ENCODE measurements around the gene GPR158. TPM values are rescaled to one million over a fixed set of nuclear protein-coding genes. Genes with fewer than 3 reads are reported as not detected.
A peak's percentile ranks its signal among the peaks of the same experiment; 100 is the strongest.
"Not testable (repeated sequence)": the region's sequence is repeated elsewhere in the genome, so short reads cannot be mapped to it uniquely, and the experiment has no call there.

GPR158 gene
- total and polyA plus RNA-seq, 2 donors (not counting 1 experiment from before 2014, with no cell fraction given), result 0.33 TPM; not detected in 1

DNA sequence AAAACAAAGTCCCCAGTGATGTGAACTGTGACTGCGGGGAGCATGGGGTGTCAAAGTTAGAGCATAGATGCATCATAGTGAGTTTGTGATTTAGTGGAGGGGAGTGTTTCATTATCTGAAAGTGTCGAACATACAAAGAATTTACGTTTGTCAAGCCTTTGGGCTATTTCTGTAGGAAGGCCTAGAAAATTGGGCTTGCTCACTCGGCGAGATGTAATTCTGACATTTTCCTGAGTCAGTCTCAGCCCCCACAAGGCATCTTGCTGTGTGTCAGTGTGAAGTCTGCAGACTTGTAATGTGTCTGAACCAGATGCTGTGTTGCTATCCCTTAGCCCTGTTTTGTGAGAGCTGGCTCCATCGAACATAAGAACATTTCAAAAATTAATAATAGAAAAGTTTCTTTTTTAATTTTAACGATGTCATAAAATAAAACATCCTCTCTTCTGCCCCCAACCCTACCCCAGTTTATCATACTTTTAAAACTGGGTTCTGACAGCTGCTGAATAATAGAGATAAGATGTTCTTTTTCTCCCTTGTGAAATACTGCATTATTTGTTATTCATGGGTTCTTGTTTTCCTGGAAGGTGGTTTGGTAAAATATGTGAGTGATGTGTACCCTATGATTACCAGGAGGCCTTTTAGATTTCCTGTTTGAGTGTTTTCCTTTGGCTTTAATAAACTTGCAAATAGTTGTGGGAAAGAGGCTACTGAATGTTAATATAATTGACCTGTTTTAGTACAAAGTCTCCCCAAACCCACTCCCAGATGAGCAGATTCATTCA is 207.4 kb downstream of the GPR158 start:
- H3K27me3 ChIP-seq (ENCODE audit: control insufficient read depth, insufficient read depth, low read length), result no peaks in the 10 kb centered on the region
- H3K27ac ChIP-seq (ENCODE audit: insufficient read depth, low read length), result no peak overlapping the region
- no peak overlapping the region for H3K4me2 ChIP-seq (ENCODE audit: extremely low read depth, insufficient read depth, low read length)
- H4K20me1 ChIP-seq (ENCODE audit: control insufficient read depth, extremely low read depth, insufficient read depth, low read length), result no peaks in the 10 kb centered on the region
- no peak for TF ChIP-seq EZH2 (IDR thresholded peaks at IDR 0.05; ENCODE audit: low read length, missing control alignments)
- TF ChIP-seq CTCF (conservative IDR thresholded peaks at IDR 0.05 in 1 of 2, IDR thresholded peaks at IDR 0.05 in 1 of 2; ENCODE audit: low read depth in 1 of 2, low read length in 2 of 2), result no peak
- no peaks in the 10 kb centered on the region for H3K36me3 ChIP-seq (ENCODE audit: control insufficient read depth, insufficient read depth, low read length)
- no peak overlapping the region for H3K9ac ChIP-seq (ENCODE audit: insufficient read depth, low read length)
- DNase-seq (ENCODE audit: low read depth in 2 of 2), result peak in 1 of 2 donors; percentile 10
- H2AFZ ChIP-seq (ENCODE audit: low read length), result no peak overlapping the region
- no peak overlapping the region for H3K4me3 ChIP-seq (replicated peaks in 1 of 4; ENCODE audit: control extremely low read depth in 1 of 4, insufficient read depth in 1 of 4, low read depth in 3 of 4, low read length in 4 of 4)
- H3K4me1 ChIP-seq (ENCODE audit: control insufficient read depth, extremely low read depth, insufficient read depth, low read length), result no peaks in the 10 kb centered on the region
- H3K79me2 ChIP-seq (ENCODE audit: control insufficient read depth, insufficient read depth, low read length), result no peaks in the 10 kb centered on the region
- H3K9me3 ChIP-seq (ENCODE audit: control insufficient read depth, insufficient read depth, low read depth, low read length), result no peaks in the 10 kb centered on the region

DNA sequence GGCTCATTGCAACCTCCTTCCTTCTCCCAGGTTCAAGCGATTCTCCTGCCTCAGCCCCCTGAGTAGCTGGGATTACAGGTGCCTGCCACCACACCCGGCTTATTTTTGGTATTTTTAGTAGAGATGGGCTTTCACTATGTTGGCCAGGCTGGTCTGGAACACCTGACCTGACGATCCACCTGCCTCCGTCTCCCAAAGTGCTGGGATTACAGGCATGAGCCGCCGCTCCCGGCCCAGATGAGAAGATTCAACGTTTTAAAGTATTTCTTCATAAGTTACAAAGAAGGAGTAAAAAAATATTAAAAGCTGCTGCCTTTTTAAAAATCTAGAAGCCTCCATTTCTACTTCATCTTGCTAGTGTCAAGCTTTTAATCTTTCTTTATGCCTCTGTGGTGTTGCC is 208.1 kb downstream of the GPR158 start:
- H3K27ac ChIP-seq (ENCODE audit: insufficient read depth, low read length); H3K9me3 ChIP-seq (ENCODE audit: control insufficient read depth, insufficient read depth, low read depth, low read length); DNase-seq (ENCODE audit: low read depth in 2 of 2); H3K4me3 ChIP-seq (replicated peaks in 1 of 4; ENCODE audit: control extremely low read depth in 1 of 4, insufficient read depth in 1 of 4, low read depth in 3 of 4, low read length in 4 of 4); H2AFZ ChIP-seq (ENCODE audit: low read length); H4K20me1 ChIP-seq (ENCODE audit: control insufficient read depth, extremely low read depth, insufficient read depth, low read length); H3K27me3 ChIP-seq (ENCODE audit: control insufficient read depth, insufficient read depth, low read length); H3K4me1 ChIP-seq (ENCODE audit: control insufficient read depth, extremely low read depth, insufficient read depth, low read length); H3K79me2 ChIP-seq (ENCODE audit: control insufficient read depth, insufficient read depth, low read length); H3K36me3 ChIP-seq (ENCODE audit: control insufficient read depth, insufficient read depth, low read length); H3K4me2 ChIP-seq (ENCODE audit: extremely low read depth, insufficient read depth, low read length); H3K9ac ChIP-seq (ENCODE audit: insufficient read depth, low read length): not testable (repeated sequence)

GRCh38 chr10:25383686-25384085 is 208.9 kb downstream of the GPR158 start:
- no peak overlapping the region for H3K4me3 ChIP-seq (replicated peaks in 1 of 4; ENCODE audit: control extremely low read depth in 1 of 4, insufficient read depth in 1 of 4, low read depth in 3 of 4, low read length in 4 of 4)
- TF ChIP-seq CTCF (conservative IDR thresholded peaks at IDR 0.05 in 1 of 2, IDR thresholded peaks at IDR 0.05 in 1 of 2; ENCODE audit: low read depth in 1 of 2, low read length in 2 of 2) (no peak), EZH2 (IDR thresholded peaks at IDR 0.05; ENCODE audit: low read length, missing control alignments) (no peak)

More at GRCh38 chr10:25383686-25384085, 208.9 kb downstream of the GPR158 start:
- Histone ChIP-seq H4K20me1 (ENCODE audit: control insufficient read depth, extremely low read depth, insufficient read depth, low read length) (no peaks in the 10 kb centered on the region), H3K9me3 (ENCODE audit: control insufficient read depth, insufficient read depth, low read depth, low read length) (no peaks in the 10 kb centered on the region), H3K79me2 (ENCODE audit: control insufficient read depth, insufficient read depth, low read length) (no peaks in the 10 kb centered on the region), H3K27ac (ENCODE audit: insufficient read depth, low read length) (no peak overlapping the region), H3K27me3 (ENCODE audit: control insufficient read depth, insufficient read depth, low read length) (no peaks in the 10 kb centered on the region), H3K9ac (ENCODE audit: insufficient read depth, low read length) (no peak overlapping the region), H2AFZ (ENCODE audit: low read length) (no peak overlapping the region), H3K4me1 (ENCODE audit: control insufficient read depth, extremely low read depth, insufficient read depth, low read length) (no peaks in the 10 kb centered on the region), H3K4me2 (ENCODE audit: extremely low read depth, insufficient read depth, low read length) (no peak overlapping the region), H3K36me3 (ENCODE audit: control insufficient read depth, insufficient read depth, low read length) (no peaks in the 10 kb centered on the region)
- no peak for DNase-seq (ENCODE audit: low read depth in 2 of 2)

Data from fibroblast of lung (primary cell).